GM18499 (cell line): ENCODE measurements around the gene SLIT3.

Experiments used
- ATAC-seq: cut with Tn5 transposase; IDR thresholded peaks from one replicate; pipeline ENCODE4 v1.9.1; 2021; ENCODE audit warnings: moderate number of reproducible peaks; ENCODE audit not compliant: insufficient read depth, unreplicated experiment

SLIT3 gene

DNA sequence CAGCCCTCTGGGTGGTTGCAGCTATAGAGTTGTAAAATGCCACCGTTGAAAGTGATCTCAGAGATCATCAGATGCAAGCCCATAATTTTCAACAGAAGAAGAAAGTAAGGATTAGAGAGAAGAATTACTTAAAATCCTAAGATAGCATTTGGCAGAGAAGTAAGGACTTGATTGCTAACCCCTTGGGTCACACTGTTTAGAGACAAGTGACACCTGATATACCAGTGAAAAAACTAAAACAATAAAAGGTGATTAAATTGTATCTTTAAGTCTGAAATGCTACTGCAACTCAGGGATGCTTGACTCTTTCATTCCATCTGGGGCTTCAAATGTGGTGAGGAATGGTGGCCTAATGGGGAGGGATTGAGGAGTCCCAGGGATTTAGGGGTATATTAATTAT is 440.9 kb downstream of the SLIT3 start:
- ATAC-seq, result no peak

DNA sequence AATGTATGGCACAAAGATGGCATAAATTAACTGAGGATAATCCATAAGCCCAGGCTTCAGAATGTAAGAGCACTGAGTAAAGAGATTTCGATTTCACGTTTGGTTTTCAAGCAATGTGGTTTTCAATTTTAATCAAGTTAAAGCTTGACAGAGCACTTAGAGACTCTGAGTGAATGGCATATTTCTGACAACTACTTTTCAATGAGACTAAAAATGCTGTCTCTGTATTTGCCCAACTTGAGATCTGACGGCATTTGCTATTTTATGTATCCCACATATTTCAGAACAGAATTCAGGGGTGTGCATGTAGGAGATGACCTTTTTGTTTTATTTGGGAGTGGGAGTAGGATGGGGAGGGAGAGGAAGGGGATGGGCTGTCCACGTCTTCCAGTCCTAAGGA is 441.5 kb downstream of the SLIT3 start:
- no peak for ATAC-seq

DNA sequence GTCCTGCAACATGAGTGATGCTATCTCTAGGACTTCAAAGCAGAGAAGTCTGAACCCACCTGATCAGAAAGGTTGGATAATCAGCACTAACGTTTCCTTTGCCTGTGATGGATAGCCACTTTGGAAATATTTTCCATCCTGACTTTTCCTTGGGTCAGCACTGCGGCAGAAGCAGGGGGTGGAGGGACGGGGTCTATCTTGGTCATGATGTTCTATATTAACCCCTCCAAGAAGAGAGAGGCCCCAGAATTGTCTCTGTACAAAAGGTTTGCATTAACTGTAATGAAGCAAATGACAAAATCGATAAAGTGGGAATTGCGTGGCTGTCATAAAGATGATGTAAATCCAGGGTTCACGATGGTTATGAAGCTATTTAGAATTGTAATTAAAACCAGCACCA is 441.9 kb downstream of the SLIT3 start:
- ATAC-seq, result no peak

DNA sequence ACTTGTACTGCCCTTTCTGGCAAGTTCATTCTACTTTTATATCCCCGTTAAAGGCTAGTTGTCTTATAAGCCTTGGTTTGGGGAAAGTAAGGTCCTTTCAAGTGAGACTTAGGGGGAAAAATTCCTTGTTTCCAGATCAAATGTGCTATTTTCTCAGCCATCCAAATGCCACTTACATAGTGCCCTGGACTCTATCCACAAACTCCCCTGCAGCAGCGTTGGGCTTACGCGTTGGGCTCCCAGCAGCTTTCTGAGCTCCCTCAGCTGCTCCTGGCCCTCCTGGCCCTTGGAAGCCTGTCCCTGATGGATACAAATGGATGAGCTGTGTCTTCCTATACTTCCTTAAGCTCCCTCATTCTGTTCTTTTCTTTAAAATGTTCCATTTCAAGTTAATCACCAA is 442.6 kb downstream of the SLIT3 start:
- ATAC-seq, result no peak

DNA sequence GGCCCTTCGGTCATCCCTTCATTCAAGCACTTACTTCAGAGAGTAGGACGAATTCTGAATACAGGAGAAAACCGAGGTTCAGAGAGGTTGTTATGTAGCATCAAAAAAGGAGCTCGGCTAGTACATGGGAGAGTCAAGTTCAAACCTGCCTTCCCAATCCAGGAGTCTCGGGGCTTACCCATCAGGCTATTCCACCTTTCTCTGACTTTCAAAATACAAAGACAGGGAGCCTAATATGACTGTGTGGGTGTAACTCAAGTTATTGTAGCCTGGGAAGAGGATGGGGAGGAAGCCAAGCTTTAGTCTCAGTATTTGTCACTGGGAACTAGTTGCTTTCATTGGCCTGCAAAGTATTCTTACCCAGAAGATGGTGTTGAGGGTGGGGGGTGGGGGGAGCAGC is 447.0 kb downstream of the SLIT3 start:
- ATAC-seq, result no peak

DNA sequence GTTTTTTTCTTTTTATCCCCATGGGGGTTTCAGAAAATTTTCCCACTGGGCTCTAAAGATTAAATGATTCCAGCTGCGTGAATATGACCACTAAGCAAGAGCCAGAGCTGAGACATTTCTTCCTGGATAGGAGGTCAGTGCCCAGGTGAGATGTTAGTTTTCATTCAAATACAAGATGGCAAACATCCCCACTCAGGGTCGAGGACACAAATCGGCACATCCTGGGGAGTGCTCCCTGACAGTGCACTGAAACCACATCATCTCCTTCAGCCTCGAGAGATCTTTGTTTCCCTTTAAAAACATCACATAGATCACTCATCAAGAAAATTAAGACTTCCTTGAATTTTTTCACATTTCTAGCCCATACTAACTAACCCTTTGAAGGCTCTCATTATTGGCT is 448.6 kb downstream of the SLIT3 start:
- no peak for ATAC-seq

DNA sequence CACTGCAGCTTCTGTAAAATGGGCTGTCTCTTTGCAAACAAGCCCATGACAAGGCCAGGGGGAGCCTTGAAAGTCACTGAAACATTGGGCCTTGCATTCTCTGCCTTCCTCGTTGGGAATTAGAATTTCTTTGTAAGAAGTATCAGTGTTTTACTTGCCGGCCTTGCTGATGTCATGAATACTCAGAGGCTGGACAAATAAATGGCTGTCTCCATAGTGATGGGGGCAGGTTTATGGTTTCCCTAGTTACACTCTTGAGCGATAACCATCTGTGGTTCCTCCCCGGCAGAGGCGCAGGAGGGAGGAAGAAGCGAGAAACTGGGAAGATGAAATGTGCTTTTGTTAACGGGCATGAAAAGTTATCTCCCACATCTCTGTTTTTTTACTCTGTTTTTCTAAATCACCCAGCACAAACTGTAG is 449.0 kb downstream of the SLIT3 start:
- peak; percentile 63 for ATAC-seq

DNA sequence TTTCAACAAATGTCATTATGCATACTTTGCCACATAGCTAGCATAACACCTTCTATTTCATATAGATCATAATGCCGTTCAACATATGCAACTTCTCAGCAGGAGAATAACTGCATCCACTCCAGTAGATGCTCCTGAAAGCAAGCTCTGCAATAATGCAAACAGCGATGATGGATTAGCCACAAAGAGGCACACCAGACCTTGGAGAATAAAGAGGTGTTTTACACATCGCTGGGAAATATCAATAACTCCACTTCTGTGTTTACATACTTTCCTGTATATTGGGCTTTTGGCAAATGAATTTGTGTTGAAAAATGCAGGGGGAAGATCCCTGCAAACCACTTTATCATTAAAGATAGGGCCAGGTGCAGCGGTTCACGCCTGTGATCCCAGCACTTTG is 450.3 kb downstream of the SLIT3 start:
- no peak for ATAC-seq

DNA sequence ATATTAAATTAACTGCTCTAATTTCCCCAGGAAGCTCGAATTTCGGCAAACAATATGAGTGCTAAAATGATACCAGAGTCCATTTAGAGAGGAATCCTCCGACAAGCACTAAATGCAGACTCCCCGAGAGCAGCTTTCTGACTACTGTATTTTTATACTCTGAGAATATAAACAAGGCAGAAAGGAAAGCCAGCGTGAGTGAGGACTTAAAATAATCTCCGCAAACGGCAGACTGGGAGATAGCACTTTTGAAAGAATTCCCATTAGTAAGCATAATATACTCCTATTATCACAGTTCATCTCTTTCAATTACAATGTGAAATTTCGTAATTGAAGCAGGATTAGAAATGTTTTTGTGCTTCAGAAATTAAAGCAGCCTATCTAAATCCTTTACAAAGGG is 452.4 kb downstream of the SLIT3 start:
- ATAC-seq, result no peak

DNA sequence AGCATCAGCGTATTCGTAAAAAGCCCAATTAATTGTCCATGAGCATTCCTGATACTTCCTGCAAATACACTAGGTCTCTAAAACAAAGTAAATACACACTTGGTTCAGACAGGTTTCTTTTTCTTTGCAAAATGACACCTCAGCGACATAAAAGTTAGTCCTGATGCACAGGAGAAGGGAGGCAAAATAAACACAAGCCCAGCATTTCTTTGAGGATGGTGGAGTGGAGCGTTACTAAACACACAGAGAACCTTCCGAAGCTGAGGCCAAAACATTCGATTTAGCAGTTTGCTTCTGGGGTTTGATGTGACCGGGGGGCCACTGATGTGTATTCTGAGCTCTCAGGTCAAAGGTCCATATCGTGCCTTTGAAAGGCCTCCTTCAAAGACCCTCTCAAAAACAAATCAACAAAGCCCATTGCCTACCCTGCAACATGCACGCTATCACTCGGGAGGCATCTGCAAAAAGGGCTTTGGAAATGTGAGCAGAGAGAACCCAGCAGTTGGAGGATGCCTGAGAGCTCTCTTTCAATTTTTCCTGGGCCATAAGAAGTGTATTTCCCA is 453.3 kb downstream of the SLIT3 start:
- no peak for ATAC-seq

DNA sequence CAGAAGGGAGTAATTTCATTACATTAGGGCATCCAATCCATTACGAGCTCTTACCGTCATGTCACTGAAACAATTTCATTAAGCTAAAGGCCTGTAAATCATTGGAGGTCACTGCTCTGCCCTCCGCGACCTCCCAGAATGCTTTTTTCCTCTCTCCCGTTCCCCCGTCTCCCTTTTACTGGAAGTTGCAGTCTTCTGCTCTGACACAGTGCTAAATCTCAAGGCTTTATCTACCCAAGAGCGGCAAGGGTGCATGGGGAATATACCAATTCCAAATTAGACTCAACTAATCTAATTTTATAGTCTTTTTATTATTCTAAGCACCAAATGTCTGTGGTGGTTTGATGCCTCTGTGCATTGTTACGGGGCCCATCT is 456.0 kb downstream of the SLIT3 start:
- no peak for ATAC-seq

DNA sequence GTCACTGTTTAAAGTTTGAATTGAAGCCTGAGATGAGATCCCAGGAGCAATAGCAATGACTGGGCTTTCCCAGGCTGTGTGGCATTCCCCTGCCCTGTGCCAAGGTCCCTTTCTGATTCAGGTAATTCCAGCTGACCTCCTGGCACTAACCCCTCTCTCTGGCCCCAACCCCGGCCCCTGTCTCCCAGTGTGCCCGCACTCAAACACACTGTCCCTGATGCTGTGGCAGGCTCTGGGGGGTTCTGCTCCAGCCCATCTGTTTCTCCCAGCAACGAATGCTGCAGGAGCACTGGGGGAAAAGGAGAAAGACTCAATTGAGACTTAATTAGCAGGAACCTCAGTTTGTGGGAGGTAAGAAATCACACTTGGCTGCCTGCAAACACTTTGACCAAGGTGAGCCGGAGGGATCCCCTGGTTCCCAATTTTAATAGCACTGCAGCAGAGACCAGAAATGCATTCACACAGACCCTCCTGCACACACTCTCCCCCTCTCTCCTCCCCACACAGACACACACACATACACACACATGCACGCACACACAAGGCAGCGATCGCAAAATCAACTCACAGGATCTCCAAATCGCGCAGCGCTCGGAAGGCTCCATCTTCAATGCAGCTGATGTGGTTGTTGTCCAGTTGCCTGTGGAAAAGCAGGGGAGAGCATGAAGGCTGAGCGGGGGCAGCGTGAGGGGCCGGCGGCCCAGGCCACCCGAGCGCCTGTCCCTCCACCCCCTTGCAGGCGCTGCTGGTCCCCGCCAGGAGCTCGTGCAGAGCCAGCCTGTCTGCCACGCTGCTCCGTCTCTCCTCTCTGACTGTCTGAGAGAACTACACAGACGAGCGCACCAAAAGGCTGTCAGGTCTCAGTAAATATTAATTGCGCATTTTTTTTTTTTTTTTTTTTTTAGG is 456.7 kb downstream of the SLIT3 start:
- no peak for ATAC-seq

DNA sequence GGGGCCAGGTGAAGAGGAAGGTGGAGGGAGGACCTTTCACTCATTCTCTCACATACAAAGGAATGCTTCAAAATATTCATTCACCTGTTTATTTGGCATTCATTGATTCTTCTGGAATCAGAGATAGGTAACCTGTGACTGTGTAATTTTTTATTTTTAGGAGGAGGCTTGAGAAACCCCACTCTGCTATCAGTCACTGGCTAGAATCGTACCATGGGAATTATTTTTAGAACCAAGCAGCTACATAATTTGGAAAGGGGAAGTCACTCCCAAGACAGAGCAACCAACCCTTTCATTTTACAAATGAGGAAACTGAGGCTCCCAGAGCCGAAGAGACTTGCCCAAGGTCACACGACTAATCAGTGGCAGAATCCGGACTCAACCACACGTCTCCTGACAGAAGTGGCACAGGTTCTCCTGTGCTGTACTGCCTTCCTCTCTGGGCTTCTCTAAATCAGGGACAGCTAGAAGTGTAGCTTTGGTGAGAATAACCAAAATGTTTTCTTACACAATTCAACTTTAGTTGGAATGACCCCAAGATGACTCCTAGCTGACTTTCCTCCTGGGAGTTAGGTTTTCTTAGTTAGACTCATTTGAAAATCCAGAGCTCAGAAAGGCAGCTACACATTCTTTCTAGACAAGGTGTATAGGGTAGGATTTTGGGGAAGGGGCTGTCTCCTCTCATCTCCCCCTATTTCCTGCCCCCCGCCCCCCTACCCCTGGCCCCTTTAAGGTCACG is 457.5 kb downstream of the SLIT3 start:
- no peak for ATAC-seq

DNA sequence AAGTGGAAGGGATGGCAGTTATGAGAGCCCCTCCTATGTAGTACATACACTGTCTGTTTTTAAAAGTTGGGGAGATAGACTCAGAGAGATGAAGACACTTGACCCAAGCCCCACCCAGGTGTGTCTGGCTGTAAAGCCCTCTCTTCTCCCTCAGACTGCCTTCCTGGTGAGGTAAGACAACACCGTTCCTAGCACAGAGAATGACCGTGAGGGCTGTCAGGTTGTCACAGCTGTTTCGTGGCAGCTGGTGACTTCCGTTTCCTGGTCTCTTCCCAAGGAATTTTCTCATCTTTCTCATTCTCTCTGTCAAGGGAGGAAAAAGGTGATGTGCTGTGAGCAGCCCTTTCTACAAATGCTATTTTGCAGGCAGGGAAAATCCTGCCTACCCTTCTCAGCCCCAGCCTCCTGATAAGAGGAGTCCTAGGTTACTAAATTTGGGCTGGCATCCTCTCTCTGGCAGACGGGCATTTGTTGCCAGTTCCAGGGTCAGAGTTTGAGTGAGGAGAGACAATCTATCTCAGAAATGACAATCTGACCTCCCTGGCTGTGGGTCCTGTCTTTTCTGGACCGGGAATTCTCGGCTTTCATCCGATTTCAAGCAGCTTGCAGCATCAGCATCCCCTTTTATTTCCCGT is 458.3 kb downstream of the SLIT3 start:
- no peak for ATAC-seq

DNA sequence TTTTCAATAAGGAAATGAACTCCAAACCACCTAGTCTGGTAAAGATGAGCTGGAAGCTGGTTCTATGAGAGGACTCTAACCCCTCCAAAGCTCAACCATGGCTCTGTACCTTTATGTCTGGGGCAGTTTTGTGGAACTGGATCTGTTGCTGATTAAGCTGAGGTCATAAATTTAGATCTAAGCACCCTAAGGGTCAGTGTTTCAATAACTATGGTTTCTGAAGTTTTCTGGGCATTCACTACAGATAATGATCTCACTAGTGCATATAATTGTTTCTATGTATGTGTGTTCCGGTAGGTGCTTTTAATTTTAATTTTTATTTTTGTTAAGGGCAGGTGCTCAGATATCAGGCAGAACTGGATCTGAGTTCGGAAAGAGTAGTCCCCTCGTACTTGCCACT is 463.1 kb downstream of the SLIT3 start:
- no peak for ATAC-seq

DNA sequence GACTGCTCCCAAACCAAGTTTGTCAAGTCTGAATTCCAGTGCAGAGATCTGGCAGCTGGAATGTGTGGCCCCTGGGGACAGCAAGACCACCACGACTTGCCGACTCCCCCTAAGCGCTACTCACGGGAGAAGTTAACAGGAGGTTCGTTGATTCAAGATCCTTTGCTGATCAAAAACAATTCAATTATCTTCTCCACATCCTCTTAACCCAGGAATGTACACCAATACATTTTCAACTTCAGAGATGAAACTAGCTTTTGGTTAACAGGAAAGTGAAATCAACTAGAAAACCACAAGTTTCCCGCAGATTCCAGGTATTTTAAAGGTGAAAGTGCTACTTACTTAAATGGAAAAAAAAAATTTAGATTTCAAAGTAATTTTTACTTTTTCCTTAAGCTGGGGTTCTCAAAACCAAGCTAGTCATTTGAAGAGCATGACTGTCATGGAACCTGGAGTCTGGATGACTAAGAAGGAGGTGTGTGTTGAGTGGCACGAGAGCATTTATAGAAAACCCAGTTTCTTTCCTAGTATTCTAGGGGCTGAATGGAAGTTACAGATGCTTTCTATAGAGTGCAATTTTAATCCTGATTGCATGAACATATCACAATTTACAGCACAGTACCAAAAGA is 464.2 kb downstream of the SLIT3 start:
- ATAC-seq, result no peak

DNA sequence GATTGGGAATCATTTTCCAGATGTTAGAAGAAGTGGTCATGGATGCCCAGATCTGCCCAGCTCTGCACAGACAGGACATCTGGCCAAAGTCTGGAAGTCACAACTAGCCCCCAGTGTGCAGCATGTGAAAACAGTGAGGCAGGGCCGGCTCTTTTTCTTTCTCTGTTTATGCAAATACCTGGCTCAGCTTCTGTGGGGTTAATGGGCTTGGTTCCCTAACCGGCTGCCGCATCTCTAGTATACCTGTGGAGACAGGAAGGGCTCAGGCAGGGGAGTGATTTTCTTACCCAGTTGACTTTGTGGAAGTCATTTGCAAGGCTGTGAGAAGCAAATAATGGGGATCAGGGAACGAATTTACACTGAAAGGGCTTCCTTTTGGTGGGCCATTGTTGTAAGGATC is 467.0 kb downstream of the SLIT3 start:
- no peak for ATAC-seq

DNA sequence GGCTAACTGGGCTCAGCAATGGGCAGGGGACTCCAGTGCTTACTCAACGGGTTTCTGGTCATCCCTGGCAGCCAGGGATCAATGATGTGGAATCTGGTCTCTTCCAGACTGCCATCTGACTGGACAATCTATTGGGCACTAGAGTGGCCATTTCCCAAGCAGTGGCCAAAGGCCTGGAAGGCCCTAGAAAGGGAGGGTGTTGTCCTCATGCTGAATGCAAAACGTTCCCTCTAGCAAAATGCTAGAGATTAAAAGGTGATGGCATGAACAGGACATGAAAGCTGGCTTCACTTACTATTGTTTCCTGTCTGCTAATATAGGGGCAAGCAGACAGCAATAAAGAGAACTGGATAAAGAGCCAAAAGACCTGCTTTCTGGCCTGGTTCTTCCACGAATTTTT is 467.6 kb downstream of the SLIT3 start:
- no peak for ATAC-seq

DNA sequence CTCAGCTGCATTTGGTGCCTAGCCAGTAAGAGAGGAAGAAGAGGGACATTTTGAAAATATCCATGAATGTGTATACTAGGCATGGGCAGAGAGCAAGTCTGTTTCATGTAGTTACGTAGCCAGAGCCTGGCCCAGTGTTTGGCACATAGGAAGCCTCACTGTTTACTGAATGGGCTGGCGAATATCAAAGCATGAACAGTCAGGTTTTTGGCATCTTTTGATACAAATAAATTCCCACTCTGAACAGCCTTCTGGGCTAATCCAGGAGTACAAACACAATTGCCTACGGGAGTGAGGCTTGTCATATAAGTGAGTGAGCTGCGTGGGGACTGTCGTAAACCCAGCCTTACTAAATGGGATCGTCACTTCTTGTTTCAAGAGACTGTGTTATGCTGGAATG is 468.6 kb downstream of the SLIT3 start:
- no peak for ATAC-seq

DNA sequence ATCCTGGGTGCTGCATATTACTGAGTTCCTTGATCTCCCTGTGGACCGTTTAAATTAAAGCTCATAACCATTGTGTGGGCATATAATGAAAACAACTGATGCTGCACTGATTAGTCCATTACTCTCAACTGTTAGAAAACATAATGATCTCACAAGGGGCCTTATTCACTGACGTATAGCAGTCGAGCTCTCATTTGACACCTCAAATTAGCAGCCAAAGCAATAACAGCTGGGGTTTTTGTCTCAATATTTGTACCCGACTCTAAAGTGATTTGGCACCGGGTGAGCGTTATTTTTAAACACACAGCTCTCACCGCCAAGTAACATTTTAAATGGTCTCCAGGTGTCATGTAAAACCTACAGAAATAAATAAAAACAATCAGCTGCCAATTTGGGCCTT is 469.6 kb downstream of the SLIT3 start:
- ATAC-seq, result no peak

DNA sequence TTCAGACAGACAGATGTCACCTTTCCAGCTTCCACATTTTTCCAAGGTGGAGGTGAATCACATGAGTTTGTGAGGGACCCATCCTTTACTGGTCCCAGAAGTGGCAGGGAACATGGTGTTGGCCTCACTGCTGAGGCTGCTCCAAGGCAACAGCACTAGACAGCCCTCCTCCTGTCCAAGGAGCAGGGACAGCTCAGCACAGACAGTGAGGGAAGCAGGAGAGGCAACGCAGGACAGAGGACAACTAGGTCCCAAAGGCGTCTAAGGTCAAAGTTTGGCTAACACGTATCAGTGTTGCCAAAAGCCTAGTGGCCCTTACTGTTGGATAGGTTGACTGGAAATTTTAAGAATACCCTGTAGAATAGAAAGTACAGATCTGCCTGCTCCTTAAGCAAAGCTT is 470.1 kb downstream of the SLIT3 start:
- no peak for ATAC-seq
